PC-3 (cell line): ENCODE data around the gene PIKFYVE. TPM values are rescaled to one million over a fixed set of nuclear protein-coding genes. Genes with fewer than 3 reads are reported as not detected.

ENCODE experiments used
- ATAC-seq: fragments of 200-7000 bp; cut with Tn5 transposase; 2 replicates; pipeline ENCODE4 v1.9.1; 2020; ENCODE audit warnings: mild to moderate bottlenecking, moderate library complexity
- BruUV-seq: library from RNA; stranded (reverse); fragments of 400-500 nt; replicated peaks from 2 replicates; lab custom pipeline; 2021; lab: Mats Ljungman, UMichigan
- CTCF ChIA-PET: fragments of 300-600 bp; sonication (Branson Sonifier 250); formaldehyde crosslinking; loops from one replicate; lab custom pipeline; 2022; ENCODE audit warnings: antibody characterized with exemption; lab: Charles Lee
- POLR2A ChIA-PET: fragments of 300-600 bp; sonication (Branson Sonifier 250); formaldehyde crosslinking; loops from one replicate; lab custom pipeline; 2022; ENCODE audit warnings: antibody characterized with exemption; ENCODE audit not compliant: unreplicated experiment; lab: Charles Lee
- DNase-seq: peaks from one replicate; pipeline ENCODE4 v3.0.0-alpha.2; 2015
- H2AFZ ChIP-seq: fragments of 300-600 bp; sonication (generic); 2 replicates; pipeline ENCODE4 v1.6.0; 2016; ENCODE audit warnings: antibody characterized with exemption, low read length
- H3F3A ChIP-seq: fragments of 300-600 bp; sonication (generic); one replicate; pipeline ENCODE4 v1.6.0; 2017; ENCODE audit warnings: antibody characterized with exemption, low read length, control low read depth, mild to moderate bottlenecking; ENCODE audit not compliant: unreplicated experiment
- H3K27ac ChIP-seq: fragments of 300-600 bp; sonication (generic); 2 replicates; pipeline ENCODE4 v1.5.1; 2016; ENCODE audit warnings: mild to moderate bottlenecking, low read length
- H3K27me3 ChIP-seq: fragments of 300-600 bp; sonication (generic); 2 replicates; pipeline ENCODE4 v1.6.1; 2016; ENCODE audit warnings: low read length, mixed read lengths
- H3K36me3 ChIP-seq: fragments of 300-600 bp; sonication (generic); 2 replicates; pipeline ENCODE4 v1.6.1; 2016; ENCODE audit warnings: low read depth, mixed run types, low read length, mixed read lengths
- H3K4me1 ChIP-seq: fragments of 300-600 bp; sonication (generic); 2 replicates; pipeline ENCODE4 v1.5.1; 2016; ENCODE audit warnings: low read length; ENCODE audit not compliant: insufficient read depth
- H3K4me2 ChIP-seq: fragments of 300-600 bp; sonication (generic); 2 replicates; pipeline ENCODE4 v1.6.0; 2016; ENCODE audit warnings: low read length
- H3K4me3 ChIP-seq: fragments of 300-600 bp; sonication (generic); 2 replicates; pipeline ENCODE4 v1.5.1; 2016; ENCODE audit warnings: mild to moderate bottlenecking, low read length, mixed read lengths
- H3K79me2 ChIP-seq: fragments of 300-600 bp; sonication (generic); 2 replicates; pipeline ENCODE4 v1.6.1; 2017; ENCODE audit warnings: low read length, mixed read lengths
- H3K9ac ChIP-seq: fragments of 300-600 bp; sonication (generic); 2 replicates; pipeline ENCODE4 v1.6.0; 2016; ENCODE audit warnings: mild to moderate bottlenecking, low read length
- H3K9me2 ChIP-seq: fragments of 300-600 bp; sonication (generic); replicated peaks from 2 replicates; pipeline ENCODE4 v1.6.1; 2016; ENCODE audit warnings: mixed run types, low read length, mixed read lengths
- H3K9me3 ChIP-seq: fragments of 300-600 bp; sonication (generic); 2 replicates; pipeline ENCODE4 v1.6.1; 2016; ENCODE audit warnings: low read length, mixed read lengths
- H4K20me1 ChIP-seq: fragments of 300-600 bp; sonication (generic); 2 replicates; pipeline ENCODE4 v1.6.1; 2016; ENCODE audit warnings: low read length, mixed read lengths
- CTCF ChIP-seq: fragments of 300-600 bp; sonication (generic); conservative IDR thresholded peaks from 2 replicates; pipeline ENCODE4 v1.5.1; 2017; ENCODE audit warnings: antibody characterized with exemption, low read depth, mild to moderate bottlenecking, low read length
- EZH2 ChIP-seq: fragments of 300-600 bp; sonication (generic); IDR thresholded peaks from one replicate; pipeline ENCODE4 v1.6.1; 2017; ENCODE audit warnings: antibody characterized with exemption, mild to moderate bottlenecking, low read length; ENCODE audit not compliant: unreplicated experiment
- EZH2phosphoT487 ChIP-seq: fragments of 300-600 bp; sonication (generic); IDR thresholded peaks from 2 replicates; pipeline ENCODE4 v1.6.1; 2018; ENCODE audit warnings: mild to moderate bottlenecking, antibody characterized with exemption, low read length, borderline replicate concordance
- intact Hi-C: fragments of 100-400 bp; cut with micrococcal nuclease; formaldehyde crosslinking; loops from 2 replicates; pipeline ENCODE4 v1.9.0; 2023
- total RNA-seq: library from RNA; depleted of rRNA; stranded (reverse); fragments of >200 nt; gene quantifications from 2 replicates; pipeline ENCODE4 v1.2.3, GENCODE V29; 2014

The PIKFYVE gene
- total RNA-seq, 1 experiment from 2014 or later: 18.8 TPM

- Histone ChIP-seq H3K4me2 (0 out of 2 replicates have a peak overlapping the region, but pooled peaks have one; percentile 11), H3K36me3 (peaks cover 34% of the 10 kb centered on the region; the same call in 1 of the 2 replicates), H3K27ac (no peak overlapping the region), H3K9ac (no peak overlapping the region), H3K4me1 (peaks cover 24% of the 10 kb centered on the region), H2AFZ (no peak overlapping the region), H3K4me3 (no peak overlapping the region), H4K20me1 (no peaks in the 10 kb centered on the region), H3K79me2 (peaks cover 15% of the 10 kb centered on the region), H3K27me3 (no peaks in the 10 kb centered on the region), H3K9me2 (no peaks in the 10 kb centered on the region), H3K9me3 (no peaks in the 10 kb centered on the region), H3F3A (no peaks in the 10 kb centered on the region)
- ChIA-PET CTCF (no interaction called here), POLR2A (no interaction called here)
- intact Hi-C loops: no loop called here
- BruUV-seq: no TSS peak
- ATAC-seq (no peak), DNase-seq (peak; percentile 51)
- TF ChIP-seq EZH2phosphoT487 (no peak), CTCF (no peak), EZH2 (no peak)
Observed at GRCh38 chr2:208250388-208250787, 15.7 kb upstream of the PIKFYVE start.

GRCh38 chr2:208251098-208251497, 15.0 kb upstream of the PIKFYVE start:
- no TSS peak for BruUV-seq
- intact Hi-C loops: no loop called here
- DNase-seq (no peak), ATAC-seq (no peak)
- ChIA-PET POLR2A (no interaction called here), CTCF (no interaction called here)
- Histone ChIP-seq H4K20me1 (no peaks in the 10 kb centered on the region), H3K4me3 (no peak overlapping the region), H3K27ac (no peak overlapping the region), H3K9ac (no peak overlapping the region), H3K36me3 (peaks cover 34% of the 10 kb centered on the region; the same call in 1 of the 2 replicates), H3F3A (no peaks in the 10 kb centered on the region), H3K4me1 (peaks cover 24% of the 10 kb centered on the region), H3K9me2 (no peaks in the 10 kb centered on the region), H3K9me3 (no peaks in the 10 kb centered on the region), H3K4me2 (0 out of 2 replicates have a peak overlapping the region, but pooled peaks have one; percentile 11), H3K79me2 (peaks cover 15% of the 10 kb centered on the region), H2AFZ (no peak overlapping the region), H3K27me3 (no peaks in the 10 kb centered on the region)
- TF ChIP-seq EZH2phosphoT487 (no peak), CTCF (no peak), EZH2 (no peak)

- H3K4me2 ChIP-seq: peak overlapping the region; percentile 87
- H2AFZ ChIP-seq: no peak overlapping the region
- peaks cover 24% of the 10 kb centered on the region for H3K4me1 ChIP-seq
- no peaks in the 10 kb centered on the region for H3K9me2 ChIP-seq
- ATAC-seq: no peak
- H3K9ac ChIP-seq: no peak overlapping the region
- no peaks in the 10 kb centered on the region for H4K20me1 ChIP-seq
- ChIA-PET POLR2A (no interaction called here), CTCF (interaction anchor here (0.5 to 2.6 kb wide), 4 partner anchors 15 to 213 kb away, joined by 3 to 24 read pairs (median 4); no protein-coding TSS in a partner anchor)
- no peaks in the 10 kb centered on the region for H3K27me3 ChIP-seq
- TF ChIP-seq EZH2 (no peak), CTCF (no peak), EZH2phosphoT487 (no peak)
- no peak for DNase-seq
- H3K27ac ChIP-seq: no peak overlapping the region
- peaks cover 30% of the 10 kb centered on the region; the same call in 1 of the 2 replicates for H3K36me3 ChIP-seq
- H3K4me3 ChIP-seq: peak overlapping the region; percentile 99
- no peaks in the 10 kb centered on the region for H3K9me3 ChIP-seq
- no TSS peak for BruUV-seq
- H3F3A ChIP-seq: no peaks in the 10 kb centered on the region
- intact Hi-C loops: no loop called here
- peaks cover 15% of the 10 kb centered on the region for H3K79me2 ChIP-seq
Observed at GRCh38 chr2:208252716-208253492, 13.2 kb upstream of the PIKFYVE start.
